Measurements from ENCODE around the gene BAIAP3.

DNA sequence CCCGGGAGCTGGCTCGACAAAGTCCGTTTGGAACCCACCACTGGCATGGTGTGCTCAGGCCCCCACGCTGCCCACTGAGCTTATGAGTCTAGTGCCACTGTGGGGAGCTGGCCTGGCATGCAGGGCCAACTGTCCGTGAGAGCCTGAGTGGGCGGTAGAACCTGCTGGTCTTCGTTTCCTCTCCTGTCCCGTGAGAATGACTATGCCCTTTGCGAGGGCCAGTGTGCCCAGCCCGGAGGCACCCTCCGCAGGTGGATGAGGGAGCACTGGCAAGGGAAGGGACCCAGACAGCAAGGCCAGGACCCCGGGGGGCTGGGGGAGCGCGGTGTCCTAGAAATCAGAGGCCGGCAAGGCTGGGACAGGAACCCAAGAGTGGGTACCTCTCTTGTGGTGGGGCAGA, 3.2 kb downstream of the BAIAP3 start:
- TF ChIP-seq, protein P1, sequence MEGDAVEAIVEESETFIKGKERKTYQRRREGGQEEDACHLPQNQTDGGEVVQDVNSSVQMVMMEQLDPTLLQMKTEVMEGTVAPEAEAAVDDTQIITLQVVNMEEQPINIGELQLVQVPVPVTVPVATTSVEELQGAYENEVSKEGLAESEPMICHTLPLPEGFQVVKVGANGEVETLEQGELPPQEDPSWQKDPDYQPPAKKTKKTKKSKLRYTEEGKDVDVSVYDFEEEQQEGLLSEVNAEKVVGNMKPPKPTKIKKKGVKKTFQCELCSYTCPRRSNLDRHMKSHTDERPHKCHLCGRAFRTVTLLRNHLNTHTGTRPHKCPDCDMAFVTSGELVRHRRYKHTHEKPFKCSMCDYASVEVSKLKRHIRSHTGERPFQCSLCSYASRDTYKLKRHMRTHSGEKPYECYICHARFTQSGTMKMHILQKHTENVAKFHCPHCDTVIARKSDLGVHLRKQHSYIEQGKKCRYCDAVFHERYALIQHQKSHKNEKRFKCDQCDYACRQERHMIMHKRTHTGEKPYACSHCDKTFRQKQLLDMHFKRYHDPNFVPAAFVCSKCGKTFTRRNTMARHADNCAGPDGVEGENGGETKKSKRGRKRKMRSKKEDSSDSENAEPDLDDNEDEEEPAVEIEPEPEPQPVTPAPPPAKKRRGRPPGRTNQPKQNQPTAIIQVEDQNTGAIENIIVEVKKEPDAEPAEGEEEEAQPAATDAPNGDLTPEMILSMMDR (IDR thresholded peaks at IDR 0.05): no peak
- TF ChIP-seq POLR2A (IDR thresholded peaks at IDR 0.05; ENCODE audit: low read depth): no peak
- TF ChIP-seq POLR2AphosphoS5 (IDR thresholded peaks at IDR 0.05): no peak

Data from esophagus muscularis mucosa (tissue), 3 donors.